ENCODE data around the gene PDE8A. TPM values are rescaled to one million over a fixed set of nuclear protein-coding genes. Genes with fewer than 3 reads are reported as not detected.

PDE8A gene
- total and polyA plus RNA-seq, 12 donors, result 10.9 to 46.7 (median 17.4) TPM

- WGBS, 2 donors, result 73 to 75% methylated on average over 4 of the region's 4 CpGs
- Histone ChIP-seq H3K4me1 (peaks cover 10 to 77% (median 63%) of the 10 kb centered on the region in 9 donors), H3K27me3 (no peaks in the 10 kb centered on the region), H3K4me3 (no peak overlapping the region), H3K9me3 (no peaks in the 10 kb centered on the region), H3K36me3 (no peaks in the 10 kb centered on the region), H3K27ac (peak overlapping the region in 8 of 10 donors; percentile 8 to 61 (median 45))
- intact Hi-C loops (cut with DNase I), result loop anchor here in 1 of 10 donors (5.0 kb wide), 1 partner anchor 43 kb away; the partner anchor contains the start of gene PDE8A
- TF ChIP-seq CTCF (IDR thresholded peaks at IDR 0.05), result no peak
- DNase-seq, result no peak
- ATAC-seq, result peak in 1 of 8 donors; percentile 4
Measured at GRCh38 chr15:85025516-85026251, 44.0 kb downstream of the PDE8A start.

GRCh38 chr15:85026304-85027032 lies 44.8 kb downstream of the PDE8A start:
- H3K9me3 ChIP-seq, result no peaks in the 10 kb centered on the region
- TF ChIP-seq CTCF (IDR thresholded peaks at IDR 0.05), result no peak
- peak in 1 of 2 donors; percentile 67 for DNase-seq
- H3K36me3 ChIP-seq, result no peaks in the 10 kb centered on the region
- peak overlapping the region in 9 of 10 donors; percentile 18 to 61 (median 41) for H3K27ac ChIP-seq
- peaks cover 10 to 84% (median 70%) of the 10 kb centered on the region in 9 donors for H3K4me1 ChIP-seq
- no peaks in the 10 kb centered on the region for H3K27me3 ChIP-seq
- 34 to 38% methylated on average over 2 of the region's 2 CpGs for WGBS, 2 donors
- H3K4me3 ChIP-seq, result no peak overlapping the region
- ATAC-seq, result peak; percentile 20 to 92 (median 78)
- intact Hi-C loops (cut with DNase I), result loop anchor here in 1 of 10 donors (5.0 kb wide), 1 partner anchor 44 kb away; the partner anchor contains the start of gene PDE8A

- Histone ChIP-seq H3K36me3 (no peaks in the 10 kb centered on the region), H3K27ac (peak overlapping the region in 9 of 10 donors; percentile 18 to 61 (median 41)), H3K4me1 (peaks cover 10 to 89% (median 70%) of the 10 kb centered on the region in 9 donors), H3K4me3 (no peak overlapping the region), H3K9me3 (no peaks in the 10 kb centered on the region), H3K27me3 (no peaks in the 10 kb centered on the region)
- TF ChIP-seq CTCF (IDR thresholded peaks at IDR 0.05), result no peak
- ATAC-seq (peak in 1 of 8 donors; percentile 24), DNase-seq (no peak)
- intact Hi-C loops (cut with DNase I), result loop anchor here in 1 of 10 donors (5.0 kb wide), 1 partner anchor 45 kb away; the partner anchor contains the start of gene PDE8A
Measured at GRCh38 chr15:85027033-85027380, 45.4 kb downstream of the PDE8A start.

GRCh38 chr15:85027421-85027820 lies 45.8 kb downstream of the PDE8A start:
- Histone ChIP-seq H3K27me3 (no peaks in the 10 kb centered on the region), H3K4me3 (no peak overlapping the region), H3K27ac (peak overlapping the region in 7 of 10 donors; percentile 34 to 61 (median 49)), H3K9me3 (no peaks in the 10 kb centered on the region), H3K4me1 (peaks cover 10 to 89% (median 73%) of the 10 kb centered on the region in 9 donors), H3K36me3 (no peaks in the 10 kb centered on the region)
- intact Hi-C loops (cut with DNase I), result loop anchor here in 1 of 10 donors (5.0 kb wide), 1 partner anchor 45 kb away; the partner anchor contains the start of gene PDE8A
- DNase-seq, result no peak
- no peak for ATAC-seq
- WGBS, 2 donors, result 78 to 84% methylated on average over 4 of the region's 4 CpGs
- no peak for TF ChIP-seq CTCF (IDR thresholded peaks at IDR 0.05)

Data from heart right ventricle (tissue), 16 donors.